MM.1S (cell line): ENCODE results near the gene VPS16.
"Not testable (repeated sequence)": the region's sequence is repeated elsewhere in the genome, so short reads cannot be mapped to it uniquely, and the experiment has no call there.

Experiments
- CTCF ChIP-seq: fragments of 300-600 bp; sonication (generic); IDR thresholded peaks from 2 replicates; pipeline ENCODE4 v1.5.1; 2016; ENCODE audit warnings: antibody characterized with exemption, low read length, mixed read lengths
- EZH2 ChIP-seq: fragments of 300-600 bp; sonication (generic); optimal IDR thresholded peaks from 2 replicates; pipeline ENCODE3; 2017; ENCODE audit warnings: low read depth, mild to moderate bottlenecking, antibody characterized with exemption, low read length, mixed read lengths
- EZH2phosphoT487 ChIP-seq: fragments of 300-600 bp; sonication (generic); IDR thresholded peaks from 2 replicates; pipeline ENCODE4 v1.6.1; 2018; ENCODE audit warnings: antibody characterized with exemption, low read length

- not testable (repeated sequence) for TF ChIP-seq CTCF, EZH2, EZH2phosphoT487
These were observed 32.6 kb upstream of the VPS16 start for GRCh38 chr20:2807929-2808328.
